Sigmoid colon (tissue), 7 donors: Measurements from ENCODE around the gene ASAP2. TPM values are rescaled to one million over a fixed set of nuclear protein-coding genes. Genes with fewer than 3 reads are reported as not detected.
A peak's percentile ranks its signal among the peaks of the same experiment; 100 is the strongest.

Experiments used
- DNase-seq: peaks from one replicate; pipeline ENCODE4 v3.0.0-alpha.2; 2019
- H3K27ac ChIP-seq, 4 donors: fragments of 200-600 bp; sonication (generic); one replicate each; pipeline ENCODE4 v1.5.1; 2016 to 2019; ENCODE audit warnings: mild to moderate bottlenecking in 1 of 4
- H3K27me3 ChIP-seq, 3 donors: fragments of 200-600 bp; sonication (generic); one replicate each; pipeline ENCODE4 v1.5.1; 2019; ENCODE audit warnings: mild to moderate bottlenecking in 1 of 3
- H3K36me3 ChIP-seq, 4 donors: fragments of 200-600 bp; sonication (generic); one replicate each; pipeline ENCODE4 v1.5.1; 2016 to 2019
- H3K4me1 ChIP-seq, 4 donors: fragments of 200-600 bp; sonication (generic); one replicate each; pipeline ENCODE4 v1.5.1; 2017 to 2019
- H3K4me3 ChIP-seq, 4 donors: fragments of 200-600 bp; sonication (generic); one replicate each; pipeline ENCODE4 v1.5.1; 2017 to 2019; ENCODE audit warnings: mild to moderate bottlenecking in 2 of 4, moderate library complexity in 1 of 4
- H3K9me3 ChIP-seq, 4 donors: fragments of 200-600 bp in 3 of 4; sonication (generic) in 3 of 4; one replicate each; pipeline versions ENCODE4 v1.5.1 to v1.6.1; 2013 to 2019
- EP300 ChIP-seq, 4 donors: sonication (generic); formaldehyde crosslinking; IDR thresholded peaks; one replicate each; pipeline ENCODE4 v1.6.1; 2017; ENCODE audit warnings: antibody characterized with exemption in 4 of 4
- POLR2A ChIP-seq, 2 donors: fragments of 450-650 bp; IDR thresholded peaks; one replicate each; pipeline ENCODE4 v1.6.1; 2016; ENCODE audit warnings: antibody characterized with exemption in 2 of 2, mild to moderate bottlenecking in 2 of 2, moderate library complexity in 2 of 2
- POLR2AphosphoS5 ChIP-seq, 4 donors: sonication (generic); formaldehyde crosslinking; IDR thresholded peaks; one replicate each; pipeline ENCODE4 v1.6.1; 2017; ENCODE audit warnings: antibody characterized with exemption in 4 of 4
- WGBS, 2 donors: extraction: QIAGEN DNeasy Blood & Tissue Kit; methylation state at CpG; one replicate each; pipeline ENCODE4 v1.1.7; 2013; 5-methylcytosine and 5-hydroxymethylcytosine counted together
- intact Hi-C: fragments of 100-400 bp; cut with DNase I; formaldehyde crosslinking; loops from one replicate; pipeline ENCODE4 v1.15.1; 2023
- polyA plus RNA-seq, 3 donors: library from polyadenylated mRNA; stranded (reverse); fragments of 200-250 nt; gene quantifications; one replicate each; pipeline ENCODE4 v1.2.3, GENCODE V29; 2013
- total RNA-seq, 4 donors: library from RNA; depleted of rRNA; stranded (reverse); fragments of >200 nt; gene quantifications; one replicate each; pipeline ENCODE4 v1.1.0, GENCODE V29; 2016
- TF ChIP-seq, protein P1 (sequence below), 4 experiments: fragments of 450-650 bp in 3 of 4; fragments of 200-600 bp in 1 of 4; IDR thresholded peaks; one replicate each; pipeline ENCODE4 v1.5.1; 2016 to 2019; ENCODE audit warnings: antibody characterized with exemption in 4 of 4, mild to moderate bottlenecking in 3 of 4, moderate library complexity in 2 of 4
- donor health status: healthy with polysubstance abuse.
- donor health status: Bipolar disorder and iron deficiency.
- donor health status: healthy.

The ASAP2 gene
- total and polyA plus RNA-seq, 7 donors, result 15.1 to 56.5 (median 25.8) TPM

DNA sequence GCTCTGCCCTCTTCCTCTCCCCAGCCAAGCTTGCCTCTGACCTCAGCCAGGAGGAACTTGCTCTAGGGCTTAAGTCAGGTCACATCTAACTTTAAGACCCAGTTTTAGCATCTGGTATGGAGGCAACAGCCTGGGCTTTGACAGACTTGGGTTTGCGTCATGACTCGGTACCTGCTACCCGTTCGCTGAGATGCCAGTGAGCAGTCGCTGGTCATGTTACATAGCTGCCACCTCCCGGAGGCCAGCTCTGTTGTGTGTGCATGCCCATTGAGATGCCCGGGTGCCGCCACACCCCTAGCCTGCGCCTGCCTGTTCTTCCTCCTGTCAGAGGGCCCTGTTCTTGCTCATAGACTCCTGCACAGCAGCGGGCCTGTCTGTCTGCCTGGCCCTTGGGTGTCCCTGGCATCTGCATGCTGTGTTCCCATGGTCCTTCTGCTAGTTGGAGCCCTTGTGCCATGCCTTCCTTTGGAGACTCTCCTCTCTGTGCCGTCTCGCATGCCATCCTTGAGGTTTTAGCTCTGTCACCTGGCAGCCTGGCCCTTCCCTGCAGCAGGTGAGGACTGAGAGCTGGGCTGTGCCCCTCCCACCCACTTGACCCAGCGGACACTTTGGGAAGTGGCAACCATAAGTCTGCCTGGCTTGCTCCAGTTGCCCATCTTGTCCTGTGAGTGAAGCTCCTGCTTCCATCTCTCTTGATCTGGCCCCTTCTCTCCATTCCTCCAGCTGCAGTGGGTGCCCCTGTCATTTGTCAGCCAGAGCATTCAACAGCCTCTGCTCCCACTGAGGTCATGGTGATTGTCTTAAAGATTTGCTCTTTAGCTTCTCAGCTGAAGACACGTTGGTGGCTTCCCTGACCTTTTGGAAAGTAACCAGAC, 24.9 kb downstream of the ASAP2 start:
- Histone ChIP-seq H3K27ac (peak overlapping the region in 3 of 4 donors; percentile 47 to 74 (median 72)), H3K9me3 (no peaks in the 10 kb centered on the region), H3K4me1 (peaks cover 0 to 84% (median 71%) of the 10 kb centered on the region in 4 donors), H3K4me3 (no peak overlapping the region), H3K27me3 (no peaks in the 10 kb centered on the region), H3K36me3 (no peaks in the 10 kb centered on the region)
- intact Hi-C loops, result no loop called here
- DNase-seq, result no peak
- TF ChIP-seq, protein P1, sequence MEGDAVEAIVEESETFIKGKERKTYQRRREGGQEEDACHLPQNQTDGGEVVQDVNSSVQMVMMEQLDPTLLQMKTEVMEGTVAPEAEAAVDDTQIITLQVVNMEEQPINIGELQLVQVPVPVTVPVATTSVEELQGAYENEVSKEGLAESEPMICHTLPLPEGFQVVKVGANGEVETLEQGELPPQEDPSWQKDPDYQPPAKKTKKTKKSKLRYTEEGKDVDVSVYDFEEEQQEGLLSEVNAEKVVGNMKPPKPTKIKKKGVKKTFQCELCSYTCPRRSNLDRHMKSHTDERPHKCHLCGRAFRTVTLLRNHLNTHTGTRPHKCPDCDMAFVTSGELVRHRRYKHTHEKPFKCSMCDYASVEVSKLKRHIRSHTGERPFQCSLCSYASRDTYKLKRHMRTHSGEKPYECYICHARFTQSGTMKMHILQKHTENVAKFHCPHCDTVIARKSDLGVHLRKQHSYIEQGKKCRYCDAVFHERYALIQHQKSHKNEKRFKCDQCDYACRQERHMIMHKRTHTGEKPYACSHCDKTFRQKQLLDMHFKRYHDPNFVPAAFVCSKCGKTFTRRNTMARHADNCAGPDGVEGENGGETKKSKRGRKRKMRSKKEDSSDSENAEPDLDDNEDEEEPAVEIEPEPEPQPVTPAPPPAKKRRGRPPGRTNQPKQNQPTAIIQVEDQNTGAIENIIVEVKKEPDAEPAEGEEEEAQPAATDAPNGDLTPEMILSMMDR (IDR thresholded peaks at IDR 0.05), result no peak
- TF ChIP-seq POLR2AphosphoS5 (IDR thresholded peaks at IDR 0.05) (peak in 1 of 4 donors; percentile 47), EP300 (IDR thresholded peaks at IDR 0.05) (no peak), POLR2A (IDR thresholded peaks at IDR 0.05) (no peak)
- 30 to 82% methylated on average over 14 of the region's 14 CpGs for WGBS, 2 donors

DNA sequence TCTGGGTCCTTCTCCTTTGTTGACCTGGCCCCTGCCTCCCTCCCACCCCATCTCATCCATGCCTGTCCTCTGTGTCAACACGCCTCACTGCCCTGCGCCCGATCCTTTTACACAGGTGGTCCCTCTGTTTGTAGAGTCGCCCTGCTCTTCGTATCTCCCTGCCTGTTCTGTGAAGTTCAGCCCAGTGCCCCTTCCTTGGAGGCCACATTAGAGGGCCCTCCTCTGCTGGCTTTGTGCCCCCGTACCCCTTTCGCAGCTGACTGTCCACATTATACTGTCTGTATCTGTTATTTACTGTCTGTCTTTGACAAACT, 25.5 kb downstream of the ASAP2 start:
- Histone ChIP-seq H3K4me1 (peaks cover 0 to 84% (median 72%) of the 10 kb centered on the region in 4 donors), H3K27ac (peak overlapping the region in 2 of 4 donors; percentile 72 to 74), H3K36me3 (no peaks in the 10 kb centered on the region), H3K9me3 (no peaks in the 10 kb centered on the region), H3K27me3 (no peaks in the 10 kb centered on the region), H3K4me3 (no peak overlapping the region)
- DNase-seq, result no peak
- WGBS, 2 donors, result 94 to 96% methylated on average over 7 of the region's 7 CpGs
- intact Hi-C loops, result no loop called here
- TF ChIP-seq EP300 (IDR thresholded peaks at IDR 0.05) (no peak), POLR2AphosphoS5 (IDR thresholded peaks at IDR 0.05) (no peak), POLR2A (IDR thresholded peaks at IDR 0.05) (no peak)
- TF ChIP-seq, protein P1 (IDR thresholded peaks at IDR 0.05), result no peak

DNA sequence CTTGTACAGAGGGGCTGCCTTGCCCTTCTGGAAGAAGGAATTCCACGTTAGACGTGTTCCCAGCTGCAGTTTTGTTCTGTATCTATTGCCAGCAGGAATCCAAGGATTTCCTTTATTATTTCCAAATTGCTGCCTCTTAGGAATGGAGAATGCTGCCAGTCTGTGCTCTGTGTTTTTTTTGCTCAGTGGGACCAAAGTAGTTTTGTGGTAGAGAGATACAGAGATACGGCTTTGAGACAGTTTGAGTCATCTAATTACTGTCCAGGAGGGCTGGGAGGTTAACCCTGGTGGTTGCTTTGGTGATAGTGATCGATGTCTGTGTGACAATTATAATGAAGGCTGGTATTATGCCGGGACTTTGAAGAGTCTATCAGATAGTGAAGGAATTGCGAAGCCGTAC, 26.3 kb downstream of the ASAP2 start:
- no peak overlapping the region for H3K4me3 ChIP-seq
- H3K9me3 ChIP-seq, result no peaks in the 10 kb centered on the region
- intact Hi-C loops, result no loop called here
- peaks cover 0 to 85% (median 79%) of the 10 kb centered on the region in 4 donors for H3K4me1 ChIP-seq
- no peaks in the 10 kb centered on the region for H3K36me3 ChIP-seq
- no peak for DNase-seq
- whole genome bisulfite sequencing, 2 donors, result 89% methylated on average over 7 of the region's 7 CpGs
- H3K27me3 ChIP-seq, result no peaks in the 10 kb centered on the region
- peak overlapping the region in 2 of 4 donors; percentile 72 to 74 for H3K27ac ChIP-seq
- TF ChIP-seq, protein P1 (IDR thresholded peaks at IDR 0.05), result no peak
- TF ChIP-seq EP300 (IDR thresholded peaks at IDR 0.05) (no peak), POLR2A (IDR thresholded peaks at IDR 0.05) (no peak), POLR2AphosphoS5 (IDR thresholded peaks at IDR 0.05) (no peak)

DNA sequence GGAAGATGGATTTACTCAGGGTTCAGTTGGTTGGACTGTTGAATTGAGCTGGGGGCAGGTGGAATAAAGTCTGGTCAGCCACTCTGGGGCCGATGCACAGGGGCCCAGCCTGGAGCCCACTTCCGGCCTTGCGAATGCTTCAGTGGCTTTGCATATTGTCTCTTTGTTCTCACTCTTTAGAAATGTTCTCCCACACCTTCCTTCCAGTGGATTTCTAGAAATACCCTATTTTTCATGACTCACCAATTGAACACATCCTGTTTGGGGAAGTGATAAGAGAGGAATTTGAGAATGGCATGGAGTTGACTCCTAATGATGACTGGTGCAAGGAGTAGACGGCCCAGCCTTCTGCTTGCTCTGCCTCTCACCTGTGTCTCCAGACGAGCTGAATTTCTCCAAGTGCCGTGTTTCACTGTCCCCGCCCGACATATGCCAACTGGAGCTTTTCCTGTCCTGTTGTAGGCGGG, 28.1 kb downstream of the ASAP2 start:
- DNase-seq, result no peak
- H3K4me1 ChIP-seq, result peaks cover 0 to 89% (median 84%) of the 10 kb centered on the region in 4 donors
- intact Hi-C loops, result no loop called here
- TF ChIP-seq EP300 (IDR thresholded peaks at IDR 0.05) (no peak), POLR2AphosphoS5 (IDR thresholded peaks at IDR 0.05) (peak in 1 of 4 donors; percentile 37)
- no peaks in the 10 kb centered on the region for H3K9me3 ChIP-seq
- H3K4me3 ChIP-seq, result no peak overlapping the region
- peak overlapping the region; percentile 58 to 80 (median 74) for H3K27ac ChIP-seq
- no peaks in the 10 kb centered on the region for H3K36me3 ChIP-seq
- no peaks in the 10 kb centered on the region for H3K27me3 ChIP-seq
- WGBS, 2 donors, result 59 to 77% methylated on average over 9 of the region's 9 CpGs

DNA sequence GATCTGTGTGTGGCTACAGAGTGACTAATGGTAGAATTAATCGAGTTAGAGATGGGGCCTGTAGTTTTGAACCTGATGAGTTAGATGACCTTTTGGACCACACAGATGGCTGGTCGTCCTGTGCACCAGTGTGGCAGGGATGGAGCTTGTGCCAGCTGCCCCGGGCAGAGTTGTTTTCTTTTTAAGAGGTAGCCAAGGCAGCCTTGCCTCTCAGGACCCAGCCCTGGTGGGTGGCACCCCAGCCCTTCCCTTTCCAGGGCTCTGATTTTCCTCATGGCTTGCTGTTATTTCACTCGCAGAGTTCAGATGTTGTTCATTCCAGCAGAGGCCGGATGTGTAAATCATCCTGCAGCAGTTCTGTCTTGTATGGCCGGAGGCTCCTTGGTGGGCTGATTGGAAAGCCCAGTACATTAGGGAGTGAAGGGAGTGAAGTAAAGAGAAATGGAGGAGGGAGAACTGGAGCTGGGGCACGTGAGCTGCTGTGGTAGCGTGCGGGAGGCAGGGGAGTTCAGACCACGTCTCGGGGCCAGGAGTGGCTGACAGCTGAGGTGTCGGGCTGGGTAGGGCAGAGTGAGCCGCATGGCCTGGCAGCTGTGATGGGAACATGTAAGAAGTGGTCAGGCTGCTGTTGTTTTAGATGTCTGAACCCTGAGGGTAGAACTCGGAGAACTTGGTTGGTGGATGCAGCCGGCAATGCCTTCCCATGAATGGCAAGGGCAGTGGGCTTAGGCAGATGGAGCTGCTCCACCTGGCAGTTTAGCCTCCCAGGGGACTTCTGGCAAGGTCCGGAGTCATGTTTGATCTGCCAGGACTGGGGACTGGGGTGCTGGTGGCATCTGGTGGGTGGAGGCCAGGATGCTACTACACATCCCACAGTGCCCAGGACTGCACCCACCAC, 28.8 kb downstream of the ASAP2 start:
- H3K4me1 ChIP-seq, result peaks cover 0 to 85% (median 77%) of the 10 kb centered on the region in 4 donors
- no peak for DNase-seq
- no peaks in the 10 kb centered on the region for H3K27me3 ChIP-seq
- H3K4me3 ChIP-seq, result no peak overlapping the region
- no peaks in the 10 kb centered on the region for H3K9me3 ChIP-seq
- 74 to 76% methylated on average over 16 of the region's 16 CpGs for WGBS, 2 donors
- no peaks in the 10 kb centered on the region for H3K36me3 ChIP-seq
- TF ChIP-seq, protein P1 (IDR thresholded peaks at IDR 0.05), result no peak
- TF ChIP-seq EP300 (IDR thresholded peaks at IDR 0.05) (no peak), POLR2A (IDR thresholded peaks at IDR 0.05) (no peak), POLR2AphosphoS5 (IDR thresholded peaks at IDR 0.05) (no peak)
- intact Hi-C loops, result no loop called here
- H3K27ac ChIP-seq, result peak overlapping the region; percentile 58 to 80 (median 74)
